Activated CD8-positive, alpha-beta T cell treated with anti-CD3 and anti-CD28 coated beads for 36 hours (primary cell): ENCODE measurements around the gene ITIH6. TPM values are rescaled to one million over a fixed set of nuclear protein-coding genes. Genes with fewer than 3 reads are reported as not detected.
A peak's percentile ranks its signal among the peaks of the same experiment; 100 is the strongest.
"Not testable (repeated sequence)": the region's sequence is repeated elsewhere in the genome, so short reads cannot be mapped to it uniquely, and the experiment has no call there.

Experiments used
- ATAC-seq: fragments of 200-7000 bp; cut with Tn5 transposase; one replicate; pipeline ENCODE4 v1.10.0; 2021; ENCODE audit warnings: mild to moderate bottlenecking, moderate library complexity
- CTCF ChIA-PET: fragments of 350-600 bp; sonication (Branson Sonifier 250); formaldehyde crosslinking; loops from one replicate; lab custom pipeline; 2021; ENCODE audit warnings: antibody characterized with exemption; lab: Charles Lee
- POLR2A ChIA-PET: fragments of 350-600 bp; sonication (Branson Sonifier 250); formaldehyde crosslinking; loops from one replicate; lab custom pipeline; 2021; ENCODE audit warnings: antibody characterized with exemption; lab: Charles Lee
- DNase-seq: peaks from one replicate; pipeline ENCODE4 v3.0.0-alpha.2; 2020
- H3K27ac Mint-ChIP-seq: one replicate; pipeline ENCODE4 v1.8.0; 2021; ENCODE audit warnings: mild to moderate bottlenecking, mixed read lengths
- H3K27me3 Mint-ChIP-seq: one replicate; pipeline ENCODE4 v1.8.0; 2021; ENCODE audit warnings: mixed read lengths
- H3K36me3 Mint-ChIP-seq: one replicate; pipeline ENCODE4 v1.8.0; 2021; ENCODE audit warnings: low read depth, mixed read lengths
- H3K4me1 Mint-ChIP-seq: one replicate; pipeline ENCODE4 v1.8.0; 2021; ENCODE audit warnings: low read depth, mixed read lengths
- H3K4me3 Mint-ChIP-seq: one replicate; pipeline ENCODE4 v1.8.0; 2021; ENCODE audit warnings: mild to moderate bottlenecking, moderate library complexity, mixed read lengths
- H3K9me3 Mint-ChIP-seq: one replicate; pipeline ENCODE4 v1.8.0; 2021; ENCODE audit warnings: mixed read lengths
- intact Hi-C: fragments of 100-400 bp; cut with micrococcal nuclease; formaldehyde crosslinking; loops from one replicate; pipeline ENCODE4 v1.10.0; 2022
- total RNA-seq, 2 experiments: library from RNA; stranded (reverse); gene quantifications; one replicate each; pipeline ENCODE4 v1.2.3, GENCODE V29; 2021
- TF ChIP-seq, protein P1 (sequence below): fragments of 200-600 bp; IDR thresholded peaks from one replicate; pipeline ENCODE4 v1.8.0; 2022; ENCODE audit warnings: antibody characterized with exemption, mild to moderate bottlenecking

ITIH6 gene
- total RNA-seq, 2 experiments from 2014 or later: not detected

DNA sequence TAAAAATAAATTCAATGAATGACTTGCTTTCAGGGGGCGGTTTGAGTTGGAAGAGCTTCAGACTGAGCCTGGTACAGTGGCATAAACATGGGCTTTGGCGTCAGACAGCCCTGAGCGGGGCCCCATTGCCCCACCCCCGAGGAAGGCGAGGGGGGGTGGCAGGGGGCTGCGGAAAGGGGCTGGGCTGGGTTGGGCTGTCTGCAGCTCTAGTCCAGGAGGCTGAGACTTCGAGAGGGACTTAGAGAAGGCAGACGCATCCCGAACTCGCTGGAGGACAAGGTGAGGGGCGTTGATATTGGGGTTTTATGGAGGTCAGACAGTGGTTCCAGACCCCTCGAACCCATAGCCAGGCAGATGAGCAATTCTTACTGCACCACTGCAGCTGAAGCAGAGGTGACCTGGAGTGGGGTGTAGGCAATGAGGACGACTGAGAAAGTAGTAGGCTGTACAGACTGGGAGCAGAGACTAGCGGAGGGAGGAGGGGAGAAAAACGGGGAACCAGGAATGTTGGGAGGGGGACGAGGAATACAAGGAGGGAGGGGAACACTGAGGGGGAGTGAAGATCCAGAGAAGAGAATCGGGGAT is 9.6 kb upstream of the ITIH6 start, which contains the start of gene MAGED2:
Gene MAGED2, plus strand, starts transcription at position 222 of the 585 bp plus-strand sequence. CDS start 1,587 bp downstream, outside the sequence.
- Mint-ChIP-seq H3K4me3 (peak within 1 kb of the TSS; percentile 89), H3K27me3 (no peaks in the 10 kb centered on the region), H3K4me1 (peaks cover 9% of the 10 kb centered on the region), H3K36me3 (peaks cover 6% of the 10 kb centered on the region), H3K9me3 (no peaks in the 10 kb centered on the region), H3K27ac (peak within 1 kb of the TSS; percentile 94)
- DNase-seq (peak; percentile 40), ATAC-seq (peak; percentile 29)
- CTCF ChIA-PET: interaction anchor here (1.3 kb wide), 1 partner anchor 168 kb away, joined by 3 read pairs; no protein-coding TSS in a partner anchor
- POLR2A ChIA-PET: interaction anchor here (1.0 to 2.0 kb wide), 2 partner anchors 9 to 168 kb away, joined by 3 to 11 read pairs; no protein-coding TSS in a partner anchor
- intact Hi-C loops: no loop called here
- TF ChIP-seq, protein P1, sequence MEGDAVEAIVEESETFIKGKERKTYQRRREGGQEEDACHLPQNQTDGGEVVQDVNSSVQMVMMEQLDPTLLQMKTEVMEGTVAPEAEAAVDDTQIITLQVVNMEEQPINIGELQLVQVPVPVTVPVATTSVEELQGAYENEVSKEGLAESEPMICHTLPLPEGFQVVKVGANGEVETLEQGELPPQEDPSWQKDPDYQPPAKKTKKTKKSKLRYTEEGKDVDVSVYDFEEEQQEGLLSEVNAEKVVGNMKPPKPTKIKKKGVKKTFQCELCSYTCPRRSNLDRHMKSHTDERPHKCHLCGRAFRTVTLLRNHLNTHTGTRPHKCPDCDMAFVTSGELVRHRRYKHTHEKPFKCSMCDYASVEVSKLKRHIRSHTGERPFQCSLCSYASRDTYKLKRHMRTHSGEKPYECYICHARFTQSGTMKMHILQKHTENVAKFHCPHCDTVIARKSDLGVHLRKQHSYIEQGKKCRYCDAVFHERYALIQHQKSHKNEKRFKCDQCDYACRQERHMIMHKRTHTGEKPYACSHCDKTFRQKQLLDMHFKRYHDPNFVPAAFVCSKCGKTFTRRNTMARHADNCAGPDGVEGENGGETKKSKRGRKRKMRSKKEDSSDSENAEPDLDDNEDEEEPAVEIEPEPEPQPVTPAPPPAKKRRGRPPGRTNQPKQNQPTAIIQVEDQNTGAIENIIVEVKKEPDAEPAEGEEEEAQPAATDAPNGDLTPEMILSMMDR: no peak

DNA sequence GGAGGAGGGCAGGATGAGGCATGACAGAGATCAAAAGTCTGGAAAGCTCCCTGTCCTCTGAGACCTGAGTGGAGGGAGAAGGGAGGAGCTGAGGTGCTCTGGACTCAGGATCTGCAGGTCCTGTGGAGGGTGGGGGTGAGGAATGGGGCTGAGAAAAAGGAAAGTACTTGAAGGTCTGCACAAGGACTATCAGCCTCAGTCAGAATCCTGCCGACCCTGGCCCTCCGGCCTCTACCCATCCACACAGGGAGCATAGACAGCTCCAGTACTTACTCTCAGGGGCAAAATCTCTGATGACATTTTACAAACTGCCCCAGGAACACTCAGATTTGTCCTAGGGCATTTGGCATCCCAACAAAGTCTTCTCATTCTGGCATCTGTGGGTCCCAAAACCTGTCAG is 991 bp upstream of the ITIH6 start:
- H3K27me3 Mint-ChIP-seq: no peaks in the 10 kb centered on the region
- intact Hi-C loops: no loop called here
- ChIA-PET POLR2A (interaction anchor here (0.8 kb wide), 1 partner anchor 9 kb away, joined by 3 read pairs; no protein-coding TSS in a partner anchor), CTCF (no interaction called here)
- no peaks in the 10 kb centered on the region for H3K36me3 Mint-ChIP-seq
- TF ChIP-seq, protein P1: no peak
- ATAC-seq: no peak
- H3K4me1 Mint-ChIP-seq: no peaks in the 10 kb centered on the region
- no peaks in the 10 kb centered on the region for H3K9me3 Mint-ChIP-seq
- no peak overlapping the region for H3K4me3 Mint-ChIP-seq
- DNase-seq: no peak
- no peak overlapping the region for H3K27ac Mint-ChIP-seq

DNA sequence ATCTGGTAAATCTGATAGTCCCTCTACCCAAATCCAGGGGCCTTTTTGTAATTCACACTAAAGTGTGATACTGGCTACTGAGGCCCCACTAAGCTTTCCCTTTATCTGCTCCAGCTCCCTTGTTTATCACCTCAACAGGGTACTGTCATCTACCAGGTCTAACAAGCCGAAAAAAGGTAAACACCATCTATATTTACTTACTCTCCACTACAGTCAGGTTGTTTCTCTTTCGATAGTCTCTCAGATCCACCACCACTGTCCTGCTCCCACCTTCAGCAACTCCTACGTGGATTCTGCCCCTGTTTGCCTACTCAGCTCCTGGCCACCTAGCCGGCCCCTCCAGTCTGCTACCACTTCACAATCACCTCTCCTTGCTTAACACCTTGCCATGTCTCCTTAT is 3.3 kb downstream of the ITIH6 start:
- no peaks in the 10 kb centered on the region for H3K27me3 Mint-ChIP-seq

DNA sequence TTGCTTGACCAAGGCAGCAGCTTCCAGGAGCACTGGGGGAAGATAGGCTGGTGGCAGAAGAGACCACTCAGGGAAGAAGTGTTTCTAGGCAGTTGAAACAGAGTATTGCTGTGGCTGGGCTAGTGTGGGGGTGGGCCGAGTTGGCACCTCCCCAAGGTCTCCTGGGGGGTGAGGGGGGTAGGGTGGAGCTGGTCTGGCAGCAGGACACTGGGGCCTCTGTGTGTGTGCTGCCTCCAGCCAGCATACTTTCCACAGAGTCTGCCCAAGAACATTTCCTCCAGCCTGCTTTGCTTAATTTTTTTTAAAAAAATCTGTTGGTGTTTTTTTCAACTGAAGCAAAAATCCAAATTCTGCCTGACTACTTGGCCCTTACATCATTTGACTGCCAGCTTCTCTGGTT is 4.0 kb downstream of the ITIH6 start:
- Mint-ChIP-seq H3K4me1 (no peaks in the 10 kb centered on the region), H3K9me3 (no peaks in the 10 kb centered on the region), H3K27me3 (no peaks in the 10 kb centered on the region), H3K4me3 (no peak overlapping the region), H3K27ac (no peak overlapping the region), H3K36me3 (no peaks in the 10 kb centered on the region)
- ChIA-PET CTCF (no interaction called here), POLR2A (no interaction called here)
- TF ChIP-seq, protein P1: no peak
- no peak for ATAC-seq
- no peak for DNase-seq
- intact Hi-C loops: no loop called here

More for the DNA sequence above, 3.3 kb downstream of the ITIH6 start:
- Mint-ChIP-seq H3K4me3 (no peak overlapping the region), H3K4me1 (no peaks in the 10 kb centered on the region), H3K27ac (no peak overlapping the region), H3K36me3 (no peaks in the 10 kb centered on the region), H3K9me3 (no peaks in the 10 kb centered on the region)
- ATAC-seq (no peak), DNase-seq (no peak)
- intact Hi-C loops: no loop called here
- TF ChIP-seq, protein P1: no peak
- POLR2A ChIA-PET: no interaction called here
- CTCF ChIA-PET: no interaction called here

DNA sequence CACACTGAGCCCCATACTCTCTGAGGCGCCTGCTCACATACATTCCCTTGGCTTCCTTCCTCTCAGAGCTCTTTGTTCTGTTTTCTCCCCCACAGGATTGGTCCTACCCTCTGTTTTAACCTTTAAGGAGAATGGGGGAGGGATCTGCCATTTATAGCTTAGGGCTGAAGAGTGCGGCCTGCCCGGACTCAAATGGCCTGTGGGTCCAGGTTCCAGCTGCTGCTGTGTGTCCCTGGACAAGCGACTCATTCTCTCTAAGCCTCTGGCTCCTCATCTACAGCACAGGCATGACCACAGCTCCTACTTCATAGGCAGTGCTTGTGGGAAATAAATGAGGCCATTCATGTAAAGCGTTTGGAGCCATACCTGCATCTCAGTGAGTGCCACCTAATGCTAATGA is 8.7 kb downstream of the ITIH6 start:
- POLR2A ChIA-PET, ATAC-seq, CTCF ChIA-PET, H3K27me3 Mint-ChIP-seq, DNase-seq, H3K4me3 Mint-ChIP-seq, intact Hi-C loops, H3K4me1 Mint-ChIP-seq, H3K36me3 Mint-ChIP-seq, H3K9me3 Mint-ChIP-seq, H3K27ac Mint-ChIP-seq: not testable (repeated sequence)
